Kidney (tissue), 14 donors: ENCODE data around the gene NLRP9. TPM values are rescaled to one million over a fixed set of nuclear protein-coding genes. Genes with fewer than 3 reads are reported as not detected.
"Not testable (repeated sequence)": the region's sequence is repeated elsewhere in the genome, so short reads cannot be mapped to it uniquely, and the experiment has no call there.

ENCODE experiments used
- DNase-seq, 5 donors: peaks; one replicate each; pipeline ENCODE4 v3.0.0-alpha.2; 2013 to 2020
- FAIRE-seq: peaks from 2 replicates; lab custom pipeline; 2012; peaks lifted over from hg19 to GRCh38; lab: Jason Lieb, UNC
- H3K27ac ChIP-seq, 2 donors: one replicate each; pipeline ENCODE4 v1.7.0; 2013; ENCODE audit warnings: low read depth in 2 of 2, low read length in 2 of 2, inconsistent platforms in 1 of 2
- H3K27me3 ChIP-seq: one replicate; pipeline ENCODE4 v1.7.1; 2013; ENCODE audit warnings: low read length, inconsistent platforms; ENCODE audit not compliant: control insufficient read depth, insufficient read depth
- H3K36me3 ChIP-seq, 3 donors: one replicate each; pipeline versions ENCODE4 v1.7.0 to v1.7.1; 2013; ENCODE audit warnings: low read length in 3 of 3, control low read depth in 1 of 3, inconsistent platforms in 1 of 3; ENCODE audit not compliant: insufficient read depth in 3 of 3, control insufficient read depth in 2 of 3
- H3K4me1 ChIP-seq, 3 donors: one replicate each; pipeline versions ENCODE4 v1.7.0 to v1.7.1; 2013; ENCODE audit warnings: low read length in 3 of 3, inconsistent platforms in 1 of 3, low read depth in 1 of 3; ENCODE audit not compliant: control insufficient read depth in 2 of 3, insufficient read depth in 2 of 3
- H3K4me3 ChIP-seq, 3 donors: one replicate each; pipeline versions ENCODE4 v1.7.0 to v1.8.1; 2013; ENCODE audit warnings: low read length in 3 of 3, control low read depth in 1 of 3, inconsistent platforms in 1 of 3
- H3K9ac ChIP-seq, 3 donors: one replicate each; pipeline versions ENCODE4 v1.7.0 to v1.7.1; 2013; ENCODE audit warnings: low read length in 3 of 3, control low read depth in 1 of 3, inconsistent platforms in 1 of 3
- H3K9me3 ChIP-seq, 3 donors: one replicate each; pipeline versions ENCODE4 v1.7.0 to v1.7.1; 2013; ENCODE audit warnings: low read length in 3 of 3, control low read depth in 1 of 3, inconsistent platforms in 1 of 3; ENCODE audit not compliant: control insufficient read depth in 2 of 3, insufficient read depth in 1 of 3
- intact Hi-C: fragments of 100-400 bp; cut with DNase I; formaldehyde crosslinking; loops from one replicate; pipeline ENCODE4 v1.11.1; 2022
- polyA plus RNA-seq: library from polyadenylated mRNA; stranded (reverse); fragments of 350-450 nt; fragmentation: Illumina TruSeq; extraction: RNeasy Lipid Tissue Mini Kit (QIAGEN cat#74804); gene quantifications from one replicate; pipeline ENCODE4 v1.2.3, GENCODE V29; 2014; ENCODE audit warnings: low read depth, low replicate concordance; ENCODE audit not compliant: insufficient read depth
- total RNA-seq: library from RNA; stranded (reverse); fragmentation: NEBNext Ultra II Directional; extraction: Animal tissue kit (Norgen Biotek cat#: 25700); gene quantifications from one replicate; pipeline ENCODE4 v1.2.1, GENCODE V29; 2021
- TF ChIP-seq, protein P1 (sequence below): IDR thresholded peaks from 3 replicates; pipeline ENCODE4 v1.5.1; 2012; ENCODE audit warnings: mild to moderate bottlenecking, moderate library complexity, borderline replicate concordance; ENCODE audit not compliant: insufficient read depth; ENCODE audit errors: extremely low read depth
- donor health status: control.
- donor health status: control.
- donor health status: control.
- donor health status: control.
- donor health status: control.
- donor health status: DM: yes; HTN: yes; CAD: no.
- donor health status: Normal renal cell carcinoma (clear cell type).

The NLRP9 gene
- total and polyA plus RNA-seq, 2 donors from 2014 or later: 0.09 TPM; not detected in 1

DNA sequence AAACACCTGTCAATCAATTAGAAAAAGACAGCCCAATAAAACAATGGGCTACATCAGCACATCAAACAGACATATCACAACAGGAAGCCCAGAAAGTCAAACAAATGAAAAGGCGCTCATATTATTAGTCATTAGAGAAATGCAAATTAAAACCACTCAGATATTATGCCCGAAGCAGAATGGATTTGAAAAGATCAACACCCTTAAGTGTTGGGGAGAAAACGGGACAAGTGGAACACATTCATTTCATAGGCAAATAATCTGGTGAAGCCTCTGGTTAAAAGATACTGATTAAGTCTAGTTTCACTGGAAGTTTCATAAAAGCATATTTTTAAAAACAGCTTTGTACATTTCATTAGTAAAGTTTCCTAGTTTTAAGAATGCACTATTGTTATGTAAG is 17.4 kb downstream of the NLRP9 start:
- H3K9me3 ChIP-seq: no peaks in the 10 kb centered on the region
- no peaks in the 10 kb centered on the region for H3K27me3 ChIP-seq
- no peak overlapping the region for H3K27ac ChIP-seq
- FAIRE-seq: no peak
- TF ChIP-seq, protein P1, sequence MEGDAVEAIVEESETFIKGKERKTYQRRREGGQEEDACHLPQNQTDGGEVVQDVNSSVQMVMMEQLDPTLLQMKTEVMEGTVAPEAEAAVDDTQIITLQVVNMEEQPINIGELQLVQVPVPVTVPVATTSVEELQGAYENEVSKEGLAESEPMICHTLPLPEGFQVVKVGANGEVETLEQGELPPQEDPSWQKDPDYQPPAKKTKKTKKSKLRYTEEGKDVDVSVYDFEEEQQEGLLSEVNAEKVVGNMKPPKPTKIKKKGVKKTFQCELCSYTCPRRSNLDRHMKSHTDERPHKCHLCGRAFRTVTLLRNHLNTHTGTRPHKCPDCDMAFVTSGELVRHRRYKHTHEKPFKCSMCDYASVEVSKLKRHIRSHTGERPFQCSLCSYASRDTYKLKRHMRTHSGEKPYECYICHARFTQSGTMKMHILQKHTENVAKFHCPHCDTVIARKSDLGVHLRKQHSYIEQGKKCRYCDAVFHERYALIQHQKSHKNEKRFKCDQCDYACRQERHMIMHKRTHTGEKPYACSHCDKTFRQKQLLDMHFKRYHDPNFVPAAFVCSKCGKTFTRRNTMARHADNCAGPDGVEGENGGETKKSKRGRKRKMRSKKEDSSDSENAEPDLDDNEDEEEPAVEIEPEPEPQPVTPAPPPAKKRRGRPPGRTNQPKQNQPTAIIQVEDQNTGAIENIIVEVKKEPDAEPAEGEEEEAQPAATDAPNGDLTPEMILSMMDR: no peak
- no peak overlapping the region for H3K4me3 ChIP-seq
- no peak overlapping the region for H3K9ac ChIP-seq
- H3K4me1 ChIP-seq: no peaks in the 10 kb centered on the region
- intact Hi-C loops: no loop called here
- no peak for DNase-seq
- no peaks in the 10 kb centered on the region for H3K36me3 ChIP-seq

DNA sequence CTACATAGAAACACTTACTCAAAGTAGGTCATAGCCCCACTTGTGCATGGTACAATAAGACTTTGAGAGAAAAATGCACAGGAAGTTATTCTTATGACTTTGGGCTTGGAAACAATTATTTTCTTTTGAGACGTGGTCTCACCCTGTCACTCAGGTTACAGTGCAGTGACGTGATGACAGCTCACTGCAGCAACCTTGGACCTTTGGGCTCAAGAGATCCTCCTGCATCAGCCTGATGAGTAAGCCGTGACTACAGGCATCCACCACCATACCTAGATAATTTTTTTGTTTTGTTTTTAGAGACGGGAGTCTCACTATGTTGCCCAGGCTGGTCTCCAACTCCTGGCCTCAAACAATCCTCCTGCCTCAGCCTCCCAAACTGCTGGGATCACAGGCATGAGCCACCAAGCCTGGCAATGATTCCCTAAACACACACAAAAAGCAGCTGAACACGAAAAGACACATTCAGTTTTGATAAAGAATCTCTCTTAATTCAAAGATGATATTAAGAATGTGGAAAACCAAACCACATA is 17.9 kb downstream of the NLRP9 start:
- FAIRE-seq: no peak
- Histone ChIP-seq H3K9me3 (no peaks in the 10 kb centered on the region), H3K27me3 (no peaks in the 10 kb centered on the region), H3K9ac (no peak overlapping the region), H3K27ac (no peak overlapping the region), H3K4me1 (no peaks in the 10 kb centered on the region), H3K36me3 (no peaks in the 10 kb centered on the region), H3K4me3 (no peak overlapping the region)
- intact Hi-C loops: no loop called here
- TF ChIP-seq, protein P1: no peak
- no peak for DNase-seq

DNA sequence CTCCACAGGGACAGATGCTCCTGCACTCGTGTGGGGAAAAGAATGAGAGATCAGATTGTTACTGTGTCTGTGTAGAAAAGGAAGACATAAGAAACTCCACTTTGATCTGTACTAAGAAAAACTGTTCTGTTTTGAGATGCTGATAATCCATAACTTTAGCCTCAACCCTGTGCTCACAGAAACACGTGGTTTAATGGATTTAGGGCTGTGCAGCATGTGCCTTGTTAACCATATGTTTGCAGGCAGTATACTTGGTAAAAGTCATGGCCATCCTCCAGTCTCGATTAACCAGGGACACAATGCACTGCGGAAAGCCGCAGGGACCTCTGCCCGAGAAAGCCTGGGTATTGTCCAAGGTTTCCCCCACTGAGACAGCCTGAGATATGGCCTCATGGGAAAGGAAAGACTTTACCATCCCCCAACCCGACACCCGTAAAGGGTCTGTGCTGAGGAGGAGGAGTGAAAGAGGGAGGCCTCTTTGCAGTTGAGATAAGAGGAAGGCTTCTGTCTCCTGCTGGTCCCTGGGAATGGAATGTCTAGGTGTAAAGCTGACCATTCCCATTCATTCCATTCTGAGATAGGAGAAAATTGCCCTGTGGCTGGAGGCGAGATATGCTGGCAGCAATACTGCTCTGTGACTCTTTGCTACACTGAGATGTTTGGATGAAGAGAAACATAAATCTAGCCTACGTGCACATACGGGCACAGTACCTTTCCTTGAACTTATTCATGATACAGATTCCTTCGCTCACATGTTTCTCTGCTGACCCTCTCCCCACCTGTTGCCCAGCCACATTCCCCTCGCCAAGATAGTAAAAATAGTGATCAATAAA is 20.1 kb downstream of the NLRP9 start:
- intact Hi-C loops, H3K27ac ChIP-seq, DNase-seq, H3K4me1 ChIP-seq, H3K9me3 ChIP-seq, FAIRE-seq, H3K4me3 ChIP-seq, H3K9ac ChIP-seq, H3K36me3 ChIP-seq, H3K27me3 ChIP-seq: not testable (repeated sequence)

DNA sequence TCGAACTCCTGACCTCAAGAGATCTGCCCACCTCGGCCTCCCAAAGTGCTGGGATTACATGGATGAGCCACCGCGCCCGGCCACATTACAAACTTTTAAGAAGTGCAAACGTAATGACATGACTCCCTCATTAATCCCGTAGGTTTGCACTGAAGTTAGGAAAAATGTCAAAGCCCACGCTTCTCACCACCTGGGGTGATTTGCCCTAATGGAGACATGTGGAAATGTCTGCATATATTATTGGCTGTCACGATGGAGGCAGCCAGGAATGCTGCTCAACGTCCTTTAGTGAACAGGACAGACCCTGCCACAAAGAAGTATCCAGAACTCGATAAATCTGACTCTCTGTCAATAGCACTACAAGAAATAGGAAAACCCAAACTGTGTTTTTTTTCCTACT is 21.0 kb downstream of the NLRP9 start:
- DNase-seq (no peak), FAIRE-seq (no peak)
- Histone ChIP-seq H3K4me1 (no peaks in the 10 kb centered on the region), H3K36me3 (no peaks in the 10 kb centered on the region), H3K9ac (no peak overlapping the region), H3K27me3 (no peaks in the 10 kb centered on the region), H3K27ac (no peak overlapping the region), H3K9me3 (no peaks in the 10 kb centered on the region), H3K4me3 (no peak overlapping the region)
- TF ChIP-seq, protein P1: no peak
- intact Hi-C loops: no loop called here
